H9 (cell line): ENCODE results near the gene CELF4. TPM values are rescaled to one million over a fixed set of nuclear protein-coding genes. Genes with fewer than 3 reads are reported as not detected.

ENCODE experiments used
- DNase-seq: peaks from one replicate; pipeline ENCODE4 v3.0.0-alpha.2; 2017
- H2AFZ ChIP-seq: one replicate; pipeline ENCODE4 v1.6.1; 2013; ENCODE audit warnings: mild to moderate bottlenecking, low read length, control low read depth, moderate library complexity
- H2AK5ac ChIP-seq: 2 replicates; pipeline ENCODE4 v1.6.1; 2013; ENCODE audit warnings: low read length, control low read depth, mixed read lengths; ENCODE audit not compliant: insufficient read length
- H2BK120ac ChIP-seq: one replicate; pipeline ENCODE4 v1.6.1; 2013; ENCODE audit warnings: low read depth, mild to moderate bottlenecking, low read length, control low read depth, inconsistent platforms; ENCODE audit not compliant: poor library complexity, severe bottlenecking
- H2BK12ac ChIP-seq: 2 replicates; pipeline ENCODE4 v1.6.1; 2013; ENCODE audit warnings: low read length, control low read depth, mixed read lengths, low read depth; ENCODE audit not compliant: insufficient read length
- H2BK15ac ChIP-seq: 2 replicates; pipeline ENCODE4 v1.6.1; 2013; ENCODE audit warnings: low read depth, low read length, control low read depth
- H2BK20ac ChIP-seq: one replicate; pipeline ENCODE4 v1.6.1; 2013; ENCODE audit warnings: low read depth, mild to moderate bottlenecking, low read length, control low read depth, inconsistent platforms; ENCODE audit not compliant: poor library complexity, severe bottlenecking
- H2BK5ac ChIP-seq: 2 replicates; pipeline ENCODE4 v1.6.1; 2013; ENCODE audit warnings: low read length, control low read depth, mixed read lengths; ENCODE audit not compliant: insufficient read length
- H3K14ac ChIP-seq: 2 replicates; pipeline ENCODE4 v1.6.1; 2013; ENCODE audit warnings: low read length, control low read depth; ENCODE audit not compliant: insufficient read depth
- H3K18ac ChIP-seq: 2 replicates; pipeline ENCODE4 v1.6.1; 2013; ENCODE audit warnings: low read depth, mild to moderate bottlenecking, mixed read lengths, low read length, control low read depth; ENCODE audit not compliant: insufficient read length
- H3K23ac ChIP-seq: 2 replicates; pipeline ENCODE4 v1.6.1; 2013; ENCODE audit warnings: low read length, control low read depth, mixed read lengths, low read depth; ENCODE audit not compliant: insufficient read length
- H3K23me2 ChIP-seq: 2 replicates; pipeline ENCODE4 v1.6.1; 2013; ENCODE audit warnings: low read depth, mild to moderate bottlenecking, mixed read lengths, low read length, control low read depth; ENCODE audit not compliant: insufficient read length, poor library complexity, severe bottlenecking
- H3K27ac ChIP-seq: 2 replicates; pipeline ENCODE4 v1.5.1; 2013; ENCODE audit warnings: low read length, control low read depth, mixed read lengths, low read depth; ENCODE audit not compliant: insufficient read length
- H3K27me3 ChIP-seq: 2 replicates; pipeline ENCODE4 v1.6.1; 2013; ENCODE audit warnings: low read length, control low read depth, inconsistent platforms; ENCODE audit not compliant: insufficient read depth
- H3K4ac ChIP-seq: 2 replicates; pipeline ENCODE4 v1.6.1; 2013; ENCODE audit warnings: low read depth, mild to moderate bottlenecking, control low read depth, inconsistent platforms, low read length, moderate library complexity
- H3K4me1 ChIP-seq: 2 replicates; pipeline ENCODE4 v1.6.1; 2013; ENCODE audit warnings: low read length, control low read depth, inconsistent platforms; ENCODE audit not compliant: insufficient read depth
- H3K4me2 ChIP-seq: 2 replicates; pipeline ENCODE4 v1.6.1; 2013; ENCODE audit warnings: low read length, control low read depth, mixed read lengths; ENCODE audit not compliant: insufficient read length, insufficient read depth
- H3K56ac ChIP-seq: 2 replicates; pipeline ENCODE4 v1.6.1; 2013; ENCODE audit warnings: low read depth, mild to moderate bottlenecking, mixed read lengths, low read length, control low read depth; ENCODE audit not compliant: insufficient read length
- H3K79me1 ChIP-seq: 2 replicates; pipeline ENCODE4 v1.6.1; 2013; ENCODE audit warnings: low read depth, mild to moderate bottlenecking, moderate library complexity, low read length, control low read depth, inconsistent platforms; ENCODE audit not compliant: insufficient read depth, poor library complexity, severe bottlenecking
- H3K79me2 ChIP-seq: 2 replicates; pipeline ENCODE4 v1.6.1; 2013; ENCODE audit warnings: low read length, control low read depth, inconsistent platforms; ENCODE audit not compliant: insufficient read depth
- H3K9ac ChIP-seq: 2 replicates; pipeline ENCODE4 v1.6.1; 2013; ENCODE audit warnings: low read length, control low read depth, mixed read lengths; ENCODE audit not compliant: insufficient read length; ENCODE audit errors: extremely low read depth
- H3K9me3 ChIP-seq: one replicate; pipeline ENCODE4 v1.6.1; 2013; ENCODE audit warnings: low read depth, low read length, inconsistent platforms; ENCODE audit not compliant: control insufficient read depth
- H3T11ph ChIP-seq: one replicate; pipeline ENCODE4 v1.6.1; 2013; ENCODE audit warnings: mild to moderate bottlenecking, low read length, control low read depth, inconsistent platforms
- H4K20me1 ChIP-seq: one replicate; pipeline ENCODE4 v1.6.1; 2013; ENCODE audit not compliant: control insufficient read depth, insufficient read length, insufficient read depth
- H4K5ac ChIP-seq: 2 replicates; pipeline ENCODE4 v1.6.1; 2013; ENCODE audit warnings: low read depth, mild to moderate bottlenecking, mixed read lengths, low read length, control low read depth; ENCODE audit not compliant: insufficient read length
- H4K8ac ChIP-seq: replicated peaks from 2 replicates; pipeline ENCODE4 v1.6.1; 2013; ENCODE audit warnings: low read length, control low read depth, mixed read lengths, low read depth; ENCODE audit not compliant: insufficient read length
- H4K91ac ChIP-seq: 2 replicates; pipeline ENCODE4 v1.6.1; 2013; ENCODE audit warnings: low read depth, mild to moderate bottlenecking, moderate library complexity, mixed read lengths, low read length, control low read depth; ENCODE audit not compliant: insufficient read length
- H3K27ac Mint-ChIP-seq, 3 experiments: 2 replicates in 2 of 3; 3 replicates in 1 of 3; pipeline ENCODE4 v1.8.0; 2020 to 2021; ENCODE audit warnings: mixed read lengths in 3 of 3, mild to moderate bottlenecking in 1 of 3, moderate library complexity in 1 of 3
- H3K27me3 Mint-ChIP-seq: 2 replicates; pipeline ENCODE4 v1.8.0; 2021; ENCODE audit warnings: low read depth, mild to moderate bottlenecking, moderate library complexity, mixed read lengths
- H3K36me3 Mint-ChIP-seq, 3 experiments: 2 replicates in 2 of 3; 3 replicates in 1 of 3; pipeline ENCODE4 v1.8.0; 2020 to 2021; ENCODE audit warnings: low read depth in 3 of 3, mixed read lengths in 3 of 3; ENCODE audit not compliant: insufficient read depth in 1 of 3
- H3K4me1 Mint-ChIP-seq, 2 experiments: 2 replicates each; pipeline ENCODE4 v1.8.0; 2020; ENCODE audit warnings: mixed read lengths in 2 of 2
- H3K4me3 Mint-ChIP-seq, 2 experiments: 2 replicates in 1 of 2; 3 replicates in 1 of 2; pipeline ENCODE4 v1.8.0; 2020 to 2021; ENCODE audit warnings: mild to moderate bottlenecking in 2 of 2, mixed read lengths in 2 of 2, moderate library complexity in 1 of 2
- H3K9me3 Mint-ChIP-seq, 2 experiments: 2 replicates in 1 of 2; 3 replicates in 1 of 2; pipeline ENCODE4 v1.8.0; 2020; ENCODE audit warnings: mild to moderate bottlenecking in 2 of 2, mixed read lengths in 2 of 2, moderate library complexity in 1 of 2
- CTCF ChIP-seq: fragments of 200-600 bp; sonication (generic); conservative IDR thresholded peaks from 3 replicates; pipeline ENCODE4 v1.8.0; 2021; ENCODE audit warnings: antibody characterized with exemption, mild to moderate bottlenecking
- WGBS: extraction: QIAGEN DNeasy Blood & Tissue Kit; methylation state at CpG from one replicate; pipeline ENCODE4 v1.1.7; 2013; ENCODE audit warnings: missing lambda C conversion rate, low lambda C conversion rate, mixed read lengths; ENCODE audit not compliant: insufficient read length; ENCODE audit errors: extremely low coverage; 5-methylcytosine and 5-hydroxymethylcytosine counted together
- total RNA-seq: library from RNA; stranded (reverse); gene quantifications from 2 replicates; pipeline ENCODE4 v1.2.1, GENCODE V29; 2021

CELF4 gene
- total RNA-seq, 1 experiment from 2014 or later, result 1.1 TPM

- Histone ChIP-seq H2AK5ac (no peak overlapping the region), H3K79me2 (no peaks in the 10 kb centered on the region), H2BK15ac (no peak overlapping the region), H3K9ac (no peak overlapping the region), H2BK12ac (no peak overlapping the region), H3K4me1 (no peaks in the 10 kb centered on the region; the same call in 1 of the 2 replicates), H4K20me1 (no peaks in the 10 kb centered on the region), H4K91ac (no peak overlapping the region), H2AFZ (no peak overlapping the region), H3K18ac (no peak overlapping the region), H3T11ph (no peak overlapping the region), H2BK120ac (no peak overlapping the region), H3K56ac (no peak overlapping the region), H3K14ac (no peak overlapping the region), H2BK20ac (no peak overlapping the region), H3K4ac (no peak overlapping the region), H3K27me3 (peaks cover 17% of the 10 kb centered on the region; the same call in 1 of the 2 replicates), H4K5ac (no peak overlapping the region), H4K8ac (no peak overlapping the region), H3K27ac (no peak overlapping the region), H3K79me1 (no peaks in the 10 kb centered on the region), H3K4me2 (no peak overlapping the region), H3K23ac (no peak overlapping the region), H3K9me3 (no peaks in the 10 kb centered on the region), H2BK5ac (no peak overlapping the region), H3K23me2 (no peaks in the 10 kb centered on the region)
- H3K4me3 Mint-ChIP-seq, result peak overlapping the region; percentile 2 to 24; a peak in 2 of 5 replicates
- H3K27me3 Mint-ChIP-seq, result peaks cover 92% of the 10 kb centered on the region
- peaks cover 2 to 5% (median 4%) of the 10 kb centered on the region in 3 experiments; a peak in 6 of 7 replicates for H3K36me3 Mint-ChIP-seq
- no CpG with 5 or more reads among the region's 2 CpGs for WGBS
- H3K4me1 Mint-ChIP-seq, result peaks cover 22 to 30% of the 10 kb centered on the region in 2 experiments
- peak overlapping the region in 1 of 3 experiments; percentile 30; a peak in 1 of 7 replicates for H3K27ac Mint-ChIP-seq
- no peak for TF ChIP-seq CTCF
- peaks cover 18 to 19% of the 10 kb centered on the region in 2 experiments for H3K9me3 Mint-ChIP-seq
- DNase-seq, result peak; percentile 52
Measured at GRCh38 chr18:37218022-37218590, 347.5 kb downstream of the CELF4 start.
